ENCODE data around the gene SLC12A8. TPM values are rescaled to one million over a fixed set of nuclear protein-coding genes. Genes with fewer than 3 reads are reported as not detected.

The SLC12A8 gene
- total and polyA plus RNA-seq, 2 of the 13 experiments (the other 11 are each of a cell fraction or from before 2014, with no cell fraction given), result 0.44 to 0.71 TPM

- no peak overlapping the region for H3K27ac ChIP-seq (ENCODE audit: extremely low read length, insufficient read depth, low read length)
- DNase-seq (ENCODE audit: low spot score), result no peak
- no peak overlapping the region for H3K4me3 ChIP-seq (replicated peaks in 1 of 3; ENCODE audit: insufficient read depth in 1 of 3, low read depth in 2 of 3, low read length in 3 of 3)
- 41% methylated on average over 11 of the region's 11 CpGs for WGBS (ENCODE audit: low lambda C conversion rate)
- intact Hi-C loops (cut with micrococcal nuclease; ENCODE audit: unreplicated experiment) (no loop called here), in situ Hi-C loops (cut with HindIII; ENCODE audit: extremely low pct_ligation_motif_present, low pct_unique_long_range_greater_than_20kb) (no loop called here)
- H4K20me1 ChIP-seq (ENCODE audit: insufficient read depth, low read length), result no peaks in the 10 kb centered on the region
- H3K36me3 ChIP-seq (replicated peaks in 1 of 2; ENCODE audit: control insufficient read depth in 1 of 2, insufficient read depth in 2 of 2, low read length in 2 of 2), result no peaks in the 10 kb centered on the region
- no peak for ATAC-seq
- H3K27me3 ChIP-seq (ENCODE audit: control insufficient read depth in 1 of 2, insufficient read depth in 2 of 2, low read length in 2 of 2), result peaks cover 2 to 39% of the 10 kb centered on the region in 2 experiments; a peak in 3 of 5 replicates
- H3K9ac ChIP-seq (ENCODE audit: insufficient read depth, low read depth, low read length), result no peak overlapping the region
- no peaks in the 10 kb centered on the region for H3K79me2 ChIP-seq (ENCODE audit: insufficient read depth, low read length)
- peaks cover 18% of the 10 kb centered on the region for H3K4me1 ChIP-seq (ENCODE audit: insufficient read depth, low read length)
- H2AFZ ChIP-seq (ENCODE audit: low read length), result no peak overlapping the region
- no peak for FAIRE-seq
- BruUV-seq (replicated peaks), result no TSS peak
- H3K9me3 ChIP-seq (ENCODE audit: low read length), result no peaks in the 10 kb centered on the region
- TF ChIP-seq SRSF4 (IDR thresholded peaks at IDR 0.05; ENCODE audit: low read depth, low read length, poor library complexity, severe bottlenecking) (no peak), ATRX (CRISPR knock-in tag; IDR thresholded peaks at IDR 0.05; ENCODE audit: borderline replicate concordance) (no peak), NFRKB (IDR thresholded peaks at IDR 0.05) (no peak), ZNF430 (CRISPR knock-in tag; IDR thresholded peaks at IDR 0.05) (no peak), CBX2 (IDR thresholded peaks at IDR 0.05; ENCODE audit: low read depth, low read length) (no peak), CBX2 (CRISPR knock-in tag; IDR thresholded peaks at IDR 0.05; ENCODE audit: low read depth) (no peak)
- TF ChIP-seq, protein P1, sequence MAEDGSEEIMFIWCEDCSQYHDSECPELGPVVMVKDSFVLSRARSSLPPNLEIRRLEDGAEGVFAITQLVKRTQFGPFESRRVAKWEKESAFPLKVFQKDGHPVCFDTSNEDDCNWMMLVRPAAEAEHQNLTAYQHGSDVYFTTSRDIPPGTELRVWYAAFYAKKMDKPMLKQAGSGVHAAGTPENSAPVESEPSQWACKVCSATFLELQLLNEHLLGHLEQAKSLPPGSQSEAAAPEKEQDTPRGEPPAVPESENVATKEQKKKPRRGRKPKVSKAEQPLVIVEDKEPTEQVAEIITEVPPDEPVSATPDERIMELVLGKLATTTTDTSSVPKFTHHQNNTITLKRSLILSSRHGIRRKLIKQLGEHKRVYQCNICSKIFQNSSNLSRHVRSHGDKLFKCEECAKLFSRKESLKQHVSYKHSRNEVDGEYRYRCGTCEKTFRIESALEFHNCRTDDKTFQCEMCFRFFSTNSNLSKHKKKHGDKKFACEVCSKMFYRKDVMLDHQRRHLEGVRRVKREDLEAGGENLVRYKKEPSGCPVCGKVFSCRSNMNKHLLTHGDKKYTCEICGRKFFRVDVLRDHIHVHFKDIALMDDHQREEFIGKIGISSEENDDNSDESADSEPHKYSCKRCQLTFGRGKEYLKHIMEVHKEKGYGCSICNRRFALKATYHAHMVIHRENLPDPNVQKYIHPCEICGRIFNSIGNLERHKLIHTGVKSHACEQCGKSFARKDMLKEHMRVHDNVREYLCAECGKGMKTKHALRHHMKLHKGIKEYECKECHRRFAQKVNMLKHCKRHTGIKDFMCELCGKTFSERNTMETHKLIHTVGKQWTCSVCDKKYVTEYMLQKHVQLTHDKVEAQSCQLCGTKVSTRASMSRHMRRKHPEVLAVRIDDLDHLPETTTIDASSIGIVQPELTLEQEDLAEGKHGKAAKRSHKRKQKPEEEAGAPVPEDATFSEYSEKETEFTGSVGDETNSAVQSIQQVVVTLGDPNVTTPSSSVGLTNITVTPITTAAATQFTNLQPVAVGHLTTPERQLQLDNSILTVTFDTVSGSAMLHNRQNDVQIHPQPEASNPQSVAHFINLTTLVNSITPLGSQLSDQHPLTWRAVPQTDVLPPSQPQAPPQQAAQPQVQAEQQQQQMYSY (CRISPR knock-in tag; IDR thresholded peaks at IDR 0.05), result no peak
- ChIA-PET POLR2A (interaction anchor here (0.6 kb wide), 1 partner anchor 294 kb away, joined by 4 read pairs; no protein-coding TSS in a partner anchor), CTCF (ENCODE audit: low intra/inter-chr PET ratio, low total read pairs) (no interaction called here)
- H3K4me2 ChIP-seq (ENCODE audit: low read depth, low read length), result no peak overlapping the region
Measured at GRCh38 chr3:125119752-125120378, 92.7 kb downstream of the SLC12A8 start.

Data from HepG2 (cell line).